ENCODE data around the gene CHCHD6.
"Not testable (repeated sequence)": the region's sequence is repeated elsewhere in the genome, so short reads cannot be mapped to it uniquely, and the experiment has no call there.

CHCHD6 gene

DNA sequence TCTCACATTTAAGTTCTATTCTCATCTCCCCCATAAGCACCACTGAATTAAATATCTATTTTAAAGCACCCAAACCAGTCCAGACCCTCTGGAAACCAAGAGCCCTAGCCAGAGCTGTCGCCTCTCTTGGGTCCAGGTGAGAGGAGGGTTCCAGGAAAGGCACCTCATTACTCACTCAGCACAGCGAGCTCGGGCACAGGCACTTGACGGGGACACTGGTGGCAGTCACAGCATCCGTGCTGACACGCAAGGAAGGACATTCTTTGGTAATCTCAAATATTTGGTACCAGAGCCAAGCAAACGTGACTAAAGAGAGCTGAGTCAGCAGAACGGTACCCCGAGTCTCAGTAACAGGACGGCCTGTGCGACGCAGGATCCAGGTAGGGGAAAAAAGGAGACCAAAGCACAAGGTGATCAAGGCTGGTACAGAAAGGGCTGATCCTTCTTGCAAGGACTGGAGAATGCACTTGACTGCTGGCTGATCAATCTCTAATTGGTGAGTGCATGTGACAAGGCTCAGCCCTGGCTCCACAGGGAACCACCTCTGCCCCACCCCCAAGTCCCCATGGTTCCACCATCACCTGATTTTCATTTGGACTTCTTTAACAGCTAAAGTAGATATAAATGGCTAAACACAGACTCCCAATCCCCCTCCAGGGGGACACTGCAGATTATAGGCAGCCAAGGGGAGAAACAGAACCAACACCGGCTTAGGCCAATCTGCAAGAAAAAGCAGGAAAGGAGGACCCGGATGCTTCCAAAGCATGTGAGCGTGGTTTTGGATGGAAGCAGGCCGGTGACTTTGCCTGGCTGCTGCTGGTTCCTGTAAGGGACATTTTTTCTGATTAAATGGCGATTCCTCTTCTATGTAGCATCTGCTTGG lies 61.4 kb downstream of the CHCHD6 start:
- no peak for DNase-seq (ENCODE audit: low read depth in 2 of 2, low spot score in 1 of 2)

GRCh38 chr3:126766653-126767052 lies 62.6 kb downstream of the CHCHD6 start:
- no peak for DNase-seq (ENCODE audit: low read depth in 2 of 2, low spot score in 1 of 2)

DNA sequence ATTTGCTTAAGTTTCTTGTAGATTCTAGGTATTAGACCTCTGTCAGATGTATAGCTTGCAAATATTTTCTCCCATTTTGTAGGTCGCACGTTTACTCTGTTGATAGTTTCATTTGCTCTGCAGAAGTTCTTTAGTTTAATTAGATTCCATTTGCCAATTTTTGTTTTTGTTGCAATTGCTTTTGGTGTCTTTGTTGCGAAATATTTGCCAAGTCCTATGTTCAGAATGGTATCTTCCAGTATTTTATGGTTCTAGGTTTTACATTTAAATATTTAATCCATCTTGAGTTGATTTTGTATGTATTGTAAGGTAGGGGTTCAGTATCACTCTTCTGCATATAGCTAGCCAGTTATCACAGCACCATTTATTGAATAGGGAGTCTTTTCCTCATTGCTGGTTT lies 64.9 kb downstream of the CHCHD6 start:
- DNase-seq (ENCODE audit: low read depth in 2 of 2, low spot score in 1 of 2): no peak

GRCh38 chr3:126770096-126770495 lies 66.1 kb downstream of the CHCHD6 start:
- DNase-seq (ENCODE audit: low read depth in 2 of 2, low spot score in 1 of 2): no peak

DNA sequence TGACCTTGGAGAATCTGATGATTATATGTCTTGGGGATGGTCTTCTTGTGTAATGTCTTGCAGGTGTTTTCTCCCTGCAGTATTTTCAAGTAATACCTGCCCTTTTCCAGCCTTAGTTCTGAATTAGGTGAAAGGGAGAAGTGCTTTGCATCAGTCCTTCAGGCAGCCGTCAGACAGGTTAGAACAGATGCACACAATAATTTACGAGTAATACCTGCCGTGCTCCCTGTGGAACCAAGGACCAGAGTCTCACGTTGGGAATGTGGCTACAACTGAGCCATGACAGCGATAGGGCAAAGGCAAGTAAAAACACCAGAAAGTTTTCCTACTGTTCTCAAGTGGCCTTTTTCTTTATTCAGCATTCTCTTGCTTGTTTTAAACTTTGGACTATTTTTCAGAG lies 69.1 kb downstream of the CHCHD6 start:
- no peak for DNase-seq (ENCODE audit: low read depth in 2 of 2, low spot score in 1 of 2)

DNA sequence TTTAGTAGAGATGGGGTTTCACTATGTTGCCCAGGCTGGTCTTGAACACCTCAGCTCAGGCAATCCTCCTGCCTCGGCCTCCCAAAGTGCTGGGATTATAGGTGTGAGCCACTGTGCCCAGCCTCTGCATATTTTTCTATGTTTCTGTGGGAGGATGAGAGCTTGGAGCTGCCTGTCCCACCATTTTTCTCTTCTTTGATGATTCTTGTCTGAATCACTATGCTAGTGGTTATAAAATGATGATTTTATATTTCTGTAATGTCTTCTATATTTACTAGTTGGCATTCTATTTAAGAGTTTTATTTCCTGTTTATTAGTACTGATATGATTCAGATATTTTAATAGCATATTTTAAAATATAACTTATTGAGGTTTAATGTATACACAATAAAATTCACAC lies 69.7 kb downstream of the CHCHD6 start:
- DNase-seq (ENCODE audit: low read depth in 2 of 2, low spot score in 1 of 2): no peak

DNA sequence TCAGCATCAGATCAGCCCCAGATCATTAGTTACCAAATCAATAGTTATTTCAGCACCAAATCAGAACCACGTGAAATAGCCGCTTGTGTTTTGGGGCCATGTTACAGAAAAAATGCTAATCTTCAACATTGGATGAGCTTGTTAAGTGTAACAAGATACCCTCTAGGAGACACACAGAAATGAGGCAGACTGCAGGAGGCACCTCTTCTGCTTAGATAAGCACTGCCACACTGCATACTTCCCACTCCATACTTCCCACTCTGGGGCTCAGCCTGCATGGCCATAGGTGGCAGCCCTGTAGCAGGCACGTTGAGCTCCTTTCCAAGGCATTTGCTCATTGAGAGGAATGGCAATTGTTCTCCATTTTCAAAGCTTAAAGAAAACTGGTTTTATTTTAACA lies 73.3 kb downstream of the CHCHD6 start:
- DNase-seq (ENCODE audit: low read depth in 2 of 2, low spot score in 1 of 2): no peak

DNA sequence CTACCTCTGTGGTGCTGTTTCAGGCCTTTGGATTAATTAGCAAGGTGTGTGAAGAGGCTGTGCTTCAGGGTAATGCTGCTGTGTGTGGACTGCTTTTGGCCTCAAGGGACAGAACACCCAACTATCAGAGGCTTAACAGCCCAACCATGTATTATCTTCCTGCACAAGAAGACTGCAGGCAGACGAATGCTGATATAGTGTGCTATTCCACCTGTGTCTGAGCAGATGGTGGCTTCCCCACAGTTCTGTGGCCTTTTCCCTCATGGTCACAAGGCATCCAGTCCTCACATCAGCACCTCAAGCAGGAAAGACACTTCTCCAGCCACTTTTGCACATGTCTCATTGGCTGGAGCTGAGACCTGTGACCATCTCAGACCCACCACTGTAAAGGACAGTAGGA lies 76.6 kb downstream of the CHCHD6 start:
- no peak for DNase-seq (ENCODE audit: low read depth in 2 of 2, low spot score in 1 of 2)

- DNase-seq (ENCODE audit: low read depth in 2 of 2, low spot score in 1 of 2): no peak
These were observed 77.4 kb downstream of the CHCHD6 start for GRCh38 chr3:126781406-126781805.

GRCh38 chr3:126781889-126782491 lies 78.0 kb downstream of the CHCHD6 start:
- DNase-seq (ENCODE audit: low read depth in 2 of 2, low spot score in 1 of 2): no peak

GRCh38 chr3:126782536-126782935 lies 78.5 kb downstream of the CHCHD6 start:
- no peak for DNase-seq (ENCODE audit: low read depth in 2 of 2, low spot score in 1 of 2)

- no peak for DNase-seq (ENCODE audit: low read depth in 2 of 2, low spot score in 1 of 2)
These were observed 80.2 kb downstream of the CHCHD6 start for GRCh38 chr3:126784254-126784653.

GRCh38 chr3:126791320-126791719 lies 87.3 kb downstream of the CHCHD6 start:
- not testable (repeated sequence) for DNase-seq (ENCODE audit: low read depth in 2 of 2, low spot score in 1 of 2)

DNA sequence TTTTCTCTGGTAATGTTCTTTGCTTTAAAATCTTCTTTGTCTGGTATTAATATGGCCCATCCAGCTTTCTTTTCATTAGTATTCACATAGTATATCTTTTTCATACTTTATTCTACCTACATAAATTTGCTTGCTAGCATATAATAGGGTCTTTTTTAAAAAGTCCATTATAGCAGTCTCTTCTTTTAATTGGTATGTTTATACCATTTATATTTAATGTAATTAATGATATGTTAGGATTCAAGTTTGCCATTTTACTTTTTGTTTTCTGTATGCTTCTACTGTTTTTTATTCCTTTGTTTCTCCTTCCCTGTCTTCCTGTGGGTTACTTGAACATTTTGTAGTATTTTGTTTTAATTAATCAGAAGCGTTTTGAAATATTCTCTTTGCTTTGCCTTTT lies 89.0 kb downstream of the CHCHD6 start:
- no peak for DNase-seq (ENCODE audit: low read depth in 2 of 2, low spot score in 1 of 2)

GRCh38 chr3:126797563-126797962 lies 93.5 kb downstream of the CHCHD6 start:
- no peak for DNase-seq (ENCODE audit: low read depth in 2 of 2, low spot score in 1 of 2)

DNA sequence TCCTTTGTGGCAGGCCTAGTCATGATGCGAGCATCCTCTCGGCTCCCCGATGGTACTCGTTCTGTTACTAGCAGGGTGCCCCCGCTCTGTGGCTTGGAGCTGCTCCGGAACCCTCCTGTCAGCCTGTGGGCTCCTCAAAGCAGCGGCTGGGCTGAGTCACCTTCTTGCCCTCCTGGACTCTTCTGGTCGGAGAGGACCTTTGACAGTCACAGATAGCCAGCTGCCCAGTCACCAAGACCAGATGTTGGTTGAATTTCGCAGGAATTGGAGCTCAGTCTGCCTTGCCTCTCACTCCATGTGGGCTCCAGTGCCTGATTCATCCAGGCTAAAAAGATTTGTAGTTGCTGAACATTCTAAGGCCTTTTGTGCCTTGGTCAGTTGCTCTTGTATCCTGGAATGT lies 94.5 kb downstream of the CHCHD6 start:
- DNase-seq (ENCODE audit: low read depth in 2 of 2, low spot score in 1 of 2): no peak

DNA sequence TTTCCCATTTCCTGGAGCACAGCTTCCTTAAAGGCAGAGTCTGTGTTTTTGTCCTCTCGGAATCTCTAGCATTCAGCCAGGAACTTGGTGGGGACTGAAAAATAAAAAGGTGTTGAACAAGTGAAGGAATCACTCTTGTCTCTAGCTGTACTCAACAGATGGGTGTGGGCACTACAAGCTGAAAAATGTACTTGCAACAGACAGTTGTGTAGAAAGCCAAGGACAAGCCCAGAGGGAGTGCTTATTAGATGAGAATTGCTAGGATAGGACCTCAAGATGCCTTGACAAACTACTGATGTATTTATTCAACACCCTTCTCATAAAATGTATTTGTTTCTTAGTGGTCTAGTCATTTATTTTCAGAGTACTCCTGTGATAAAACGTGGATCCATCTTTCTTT lies 95.1 kb downstream of the CHCHD6 start:
- no peak for DNase-seq (ENCODE audit: low read depth in 2 of 2, low spot score in 1 of 2)

DNA sequence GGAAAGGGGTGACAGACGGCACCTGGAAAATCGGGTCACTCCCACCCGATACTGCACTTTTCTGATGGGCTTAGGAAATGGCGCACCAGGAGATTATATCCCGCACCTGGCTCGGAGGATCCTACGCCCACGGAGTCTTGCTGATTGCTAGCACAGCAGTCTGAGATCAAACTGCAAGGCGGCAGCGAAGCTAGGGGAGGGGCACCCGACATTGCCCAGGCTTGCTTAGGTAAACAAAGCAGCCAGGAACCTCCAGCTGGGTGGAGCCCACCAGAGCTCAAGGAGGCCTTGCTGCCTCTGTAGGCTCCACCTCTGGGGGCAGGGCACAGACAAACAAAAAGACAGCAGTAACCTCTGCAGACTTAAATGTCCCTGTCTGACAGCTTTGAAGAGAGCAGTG lies 97.3 kb downstream of the CHCHD6 start:
- DNase-seq (ENCODE audit: low read depth in 2 of 2, low spot score in 1 of 2): not testable (repeated sequence)

DNA sequence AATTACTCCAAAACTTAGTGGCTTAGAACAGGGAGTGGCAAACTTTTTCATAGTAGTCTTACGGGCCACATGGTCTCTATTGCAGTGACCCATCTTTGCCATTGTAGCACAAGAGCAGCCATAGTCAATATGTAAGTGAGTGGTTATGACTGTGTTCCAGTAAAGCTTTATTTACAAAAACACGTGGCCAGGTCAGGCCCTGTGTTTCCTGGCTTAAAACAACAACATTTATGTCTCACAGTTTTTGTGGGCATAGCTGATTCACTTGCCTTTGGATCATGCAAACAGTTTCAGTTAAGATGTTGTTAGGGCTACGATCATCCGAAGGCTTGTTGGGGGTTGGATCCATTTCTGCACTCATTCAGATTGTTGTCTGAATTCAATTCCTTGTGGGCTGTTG lies 103.8 kb downstream of the CHCHD6 start:
- DNase-seq (ENCODE audit: low read depth in 2 of 2, low spot score in 1 of 2): no peak

DNA sequence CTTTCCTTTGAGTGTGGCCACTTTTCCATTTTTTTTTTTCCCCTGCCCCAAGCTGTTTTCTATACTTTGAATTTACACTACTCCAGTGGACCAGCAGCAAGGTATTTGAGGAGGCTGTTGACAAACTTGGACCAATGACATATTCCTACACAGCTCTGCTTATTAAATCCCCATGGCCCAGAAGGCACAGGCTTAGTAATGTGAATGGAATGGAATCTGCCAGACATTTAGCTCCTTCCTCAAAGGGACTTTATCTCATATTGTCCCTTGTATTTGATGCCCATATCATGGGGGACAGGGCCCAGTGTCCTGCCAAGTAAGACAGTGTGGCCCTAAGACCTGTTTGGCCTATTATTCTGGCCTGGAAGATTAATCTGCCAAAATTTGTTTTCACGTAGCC lies 107.5 kb downstream of the CHCHD6 start:
- DNase-seq (ENCODE audit: low read depth in 2 of 2, low spot score in 1 of 2): no peak

DNA sequence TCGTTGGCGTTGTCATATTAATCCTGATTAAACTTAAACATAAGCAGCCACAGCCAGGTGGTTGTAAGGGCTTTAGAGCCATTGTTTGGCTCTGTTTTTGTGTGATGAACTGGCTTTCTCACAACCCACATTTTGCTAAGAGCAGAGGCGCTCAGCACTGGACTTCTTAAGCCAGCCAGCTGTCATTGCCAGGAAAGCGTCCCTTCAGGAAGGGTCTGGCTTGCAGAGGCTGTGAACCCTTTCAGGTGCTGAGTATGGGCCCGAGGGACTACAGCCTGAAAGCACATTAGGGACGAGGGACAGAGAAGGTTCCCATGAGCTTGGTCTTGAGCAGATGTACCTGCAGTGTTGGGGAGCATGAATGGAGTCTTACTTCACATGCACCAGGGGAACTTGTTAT lies 112.3 kb downstream of the CHCHD6 start:
- DNase-seq (ENCODE audit: low read depth in 2 of 2, low spot score in 1 of 2): no peak

- no peak for DNase-seq (ENCODE audit: low read depth in 2 of 2, low spot score in 1 of 2)
These were observed 113.1 kb downstream of the CHCHD6 start for GRCh38 chr3:126816986-126817777.
